H1 (cell line): ENCODE data around the gene ITLN1. TPM values are rescaled to one million over a fixed set of nuclear protein-coding genes. Genes with fewer than 3 reads are reported as not detected.

Experiments
- CTCF ChIA-PET: fragments of 300-600 bp; sonication (Branson Sonifier 250); formaldehyde crosslinking; loops from one replicate; lab custom pipeline; 2021; ENCODE audit not compliant: partially characterized antibody; lab: Charles Lee
- POLR2A ChIA-PET: fragments of 300-600 bp; sonication (Branson Sonifier 250); formaldehyde crosslinking; loops from one replicate; lab custom pipeline; 2021; ENCODE audit warnings: inconsistent platforms; ENCODE audit not compliant: partially characterized antibody; lab: Charles Lee
- DNase-seq, 2 experiments: peaks; one replicate each; pipeline versions ENCODE4 v3.0.0 to v3.0.0-alpha.2; 2010 to 2022; ENCODE audit warnings: low spot score in 2 of 2, low read depth in 1 of 2, mixed read lengths in 1 of 2
- FAIRE-seq: peaks from 2 replicates; lab custom pipeline; 2011; peaks lifted over from hg19 to GRCh38; lab: Jason Lieb, UNC
- H2AFZ ChIP-seq: 2 replicates; pipeline ENCODE4 v1.8.1; 2012; ENCODE audit warnings: low read length, inconsistent platforms
- H2AK5ac ChIP-seq: 2 replicates; pipeline ENCODE4 v1.6.1; 2013; ENCODE audit warnings: low read depth, low read length
- H2BK120ac ChIP-seq: replicated peaks from 2 replicates; pipeline ENCODE3; 2013; ENCODE audit warnings: low read depth, low read length, inconsistent platforms
- H2BK12ac ChIP-seq: 2 replicates; pipeline ENCODE4 v1.6.1; 2013; ENCODE audit warnings: low read depth, low read length
- H2BK15ac ChIP-seq: 2 replicates; pipeline ENCODE4 v1.6.1; 2013; ENCODE audit warnings: low read length
- H2BK20ac ChIP-seq: 2 replicates; pipeline ENCODE4 v1.6.1; 2013; ENCODE audit warnings: low read length
- H2BK5ac ChIP-seq: 2 replicates; pipeline ENCODE4 v1.6.1; 2013; ENCODE audit warnings: low read depth, low read length
- H3K14ac ChIP-seq: 2 replicates; pipeline ENCODE4 v1.6.1; 2013; ENCODE audit warnings: inconsistent platforms; ENCODE audit not compliant: insufficient read length
- H3K18ac ChIP-seq: 2 replicates; pipeline ENCODE4 v1.6.1; 2013; ENCODE audit warnings: low read length; ENCODE audit errors: extremely low read depth
- H3K23ac ChIP-seq: 2 replicates; pipeline ENCODE4 v1.6.1; 2013; ENCODE audit warnings: inconsistent platforms; ENCODE audit not compliant: insufficient read length
- H3K23me2 ChIP-seq: 2 replicates; pipeline ENCODE4 v1.6.1; 2013; ENCODE audit warnings: low read depth, low read length
- H3K27ac ChIP-seq: 2 replicates; pipeline ENCODE4 v1.6.1; 2011; ENCODE audit warnings: low read depth, low read length, inconsistent platforms
- H3K27me3 ChIP-seq, 4 experiments: replicated peaks in 1 of 4; 1 replicate in 1 of 4; 2 replicates in 3 of 4; pipeline versions ENCODE4 v1.6.1 to v1.8.1; 2011 to 2013; ENCODE audit warnings: low read length in 3 of 4, mild to moderate bottlenecking in 3 of 4, inconsistent platforms in 2 of 4, mixed read lengths in 2 of 4, moderate library complexity in 1 of 4; ENCODE audit not compliant: control insufficient read depth in 3 of 4, insufficient read depth in 3 of 4; ENCODE audit errors: extremely low read depth in 1 of 4
- H3K36me3 ChIP-seq, 4 experiments: 2 replicates each; pipeline versions ENCODE4 v1.6.1 to v1.8.1; 2011 to 2013; ENCODE audit warnings: mild to moderate bottlenecking in 4 of 4, low read length in 3 of 4, moderate library complexity in 2 of 4, control low read depth in 1 of 4, inconsistent platforms in 1 of 4; ENCODE audit not compliant: insufficient read depth in 4 of 4, control insufficient read depth in 2 of 4
- H3K4ac ChIP-seq: replicated peaks from 2 replicates; pipeline ENCODE3; 2013; ENCODE audit warnings: low read length, low read depth, mixed read lengths, inconsistent platforms; ENCODE audit not compliant: insufficient read length
- H3K4me1 ChIP-seq, 4 experiments: replicated peaks in 1 of 4; 1 replicate in 1 of 4; 2 replicates in 3 of 4; pipeline versions ENCODE4 v1.6.1 to v1.8.1; 2011 to 2013; ENCODE audit warnings: low read length in 3 of 4, inconsistent platforms in 2 of 4, mixed read lengths in 1 of 4; ENCODE audit not compliant: insufficient read depth in 4 of 4, control insufficient read depth in 3 of 4
- H3K4me2 ChIP-seq, 2 experiments: 2 replicates each; pipeline versions ENCODE4 v1.6.1 to v1.8.1; 2011 to 2013; ENCODE audit warnings: low read depth in 2 of 2, low read length in 2 of 2, control low read depth in 1 of 2, inconsistent platforms in 1 of 2, mild to moderate bottlenecking in 1 of 2; ENCODE audit not compliant: insufficient read depth in 1 of 2
- H3K4me3 ChIP-seq, 4 experiments: fragments of 200-600, 300-600 bp in 1 of 4; sonication (generic), shearing (Covaris generic), sonication (Bioruptor Twin) in 1 of 4; 2 replicates each; pipeline versions ENCODE4 v1.5.1 to v1.8.1; 2011 to 2016; ENCODE audit warnings: low read length in 4 of 4, low read depth in 3 of 4, control low read depth in 2 of 4, inconsistent platforms in 2 of 4, mild to moderate bottlenecking in 2 of 4, mixed read lengths in 1 of 4, moderate library complexity in 1 of 4; ENCODE audit not compliant: insufficient read depth in 2 of 4; ENCODE audit errors: extremely low read depth in 1 of 4
- H3K56ac ChIP-seq: replicated peaks from 2 replicates; pipeline ENCODE3; 2013; ENCODE audit warnings: low read depth, mild to moderate bottlenecking, mixed read lengths, low read length, inconsistent platforms; ENCODE audit not compliant: insufficient read length
- H3K79me1 ChIP-seq: 2 replicates; pipeline ENCODE4 v1.6.1; 2013; ENCODE audit warnings: low read depth, low read length, control low read depth
- H3K79me2 ChIP-seq, 2 experiments: 2 replicates each; pipeline versions ENCODE4 v1.6.1 to v1.8.1; 2012 to 2013; ENCODE audit warnings: low read length in 2 of 2, mild to moderate bottlenecking in 2 of 2, inconsistent platforms in 1 of 2; ENCODE audit not compliant: insufficient read depth in 2 of 2, control insufficient read depth in 1 of 2
- H3K9ac ChIP-seq, 4 experiments: replicated peaks in 1 of 4; 1 replicate in 1 of 4; 2 replicates in 3 of 4; pipeline versions ENCODE4 v1.6.1 to v1.8.1; 2011 to 2013; ENCODE audit warnings: low read depth in 3 of 4, low read length in 3 of 4, control low read depth in 2 of 4, mild to moderate bottlenecking in 2 of 4, moderate library complexity in 2 of 4, inconsistent platforms in 1 of 4; ENCODE audit errors: extremely low read depth in 1 of 4
- H3K9me3 ChIP-seq, 2 experiments: 2 replicates each; pipeline versions ENCODE4 v1.6.1 to v1.8.1; 2012 to 2013; ENCODE audit warnings: mild to moderate bottlenecking in 2 of 2, moderate library complexity in 2 of 2, control low read depth in 1 of 2, inconsistent platforms in 1 of 2, low read depth in 1 of 2, low read length in 1 of 2, mixed read lengths in 1 of 2; ENCODE audit not compliant: insufficient read depth in 2 of 2
- H4K20me1 ChIP-seq, 2 experiments: replicated peaks in 1 of 2; 2 replicates each; pipeline versions ENCODE3 to v1.8.1; 2011 to 2013; ENCODE audit warnings: inconsistent platforms in 2 of 2, low read length in 2 of 2, mild to moderate bottlenecking in 1 of 2; ENCODE audit not compliant: insufficient read depth in 2 of 2, control insufficient read depth in 1 of 2
- H4K5ac ChIP-seq: 2 replicates; pipeline ENCODE4 v1.6.1; 2013; ENCODE audit warnings: low read length, low read depth, mixed read lengths, inconsistent platforms; ENCODE audit not compliant: insufficient read length
- H4K8ac ChIP-seq: 2 replicates; pipeline ENCODE4 v1.8.0; 2013; ENCODE audit warnings: mild to moderate bottlenecking, moderate library complexity, low read length, inconsistent platforms; ENCODE audit not compliant: insufficient read depth; ENCODE audit errors: extremely low read depth
- H4K91ac ChIP-seq: replicated peaks from 2 replicates; pipeline ENCODE3; 2013; ENCODE audit warnings: low read length, mixed read lengths, inconsistent platforms; ENCODE audit not compliant: insufficient read length
- CBX5 ChIP-seq: fragments of 300-800, 300-1000 bp; sonication (generic); IDR thresholded peaks from 2 replicates; pipeline ENCODE4 v1.7.1; 2016; ENCODE audit warnings: antibody characterized with exemption, low read length, low read depth
- CHD2 ChIP-seq: IDR thresholded peaks from 2 replicates; pipeline ENCODE4 v1.6.1; 2012; ENCODE audit warnings: low read length, improper control_type of control experiment
- POU5F1 ChIP-seq: IDR thresholded peaks from 2 replicates; pipeline ENCODE4 v1.6.1; 2011; ENCODE audit warnings: low read depth, mild to moderate bottlenecking, low read length, moderate library complexity
- SAP30 ChIP-seq: fragments of 300-600 bp; sonication (generic); IDR thresholded peaks from 2 replicates; pipeline ENCODE4 v1.7.1; 2012; ENCODE audit warnings: low read length, moderate library complexity, mild to moderate bottlenecking, inconsistent platforms; ENCODE audit not compliant: insufficient read depth, insufficient replicate concordance
- SP1 ChIP-seq: IDR thresholded peaks from 2 replicates; pipeline ENCODE4 v1.6.1; 2011; ENCODE audit warnings: low read depth, low read length
- TBP ChIP-seq: IDR thresholded peaks from 2 replicates; pipeline ENCODE4 v1.6.1; 2011; ENCODE audit warnings: low read depth, low read length, improper control_type of control experiment
- WGBS, 2 experiments: shearing (Covaris generic) in 1 of 2; methylation state at CpG; one replicate each; pipeline versions ENCODE4 v1.1.6 to v1.1.7; 2013 to 2015; ENCODE audit warnings: low lambda C conversion rate in 2 of 2, mixed read lengths in 2 of 2, inconsistent platforms in 1 of 2, low coverage in 1 of 2, missing lambda C conversion rate in 1 of 2; ENCODE audit not compliant: insufficient replicate concordance in 2 of 2, insufficient coverage in 1 of 2, insufficient read length in 1 of 2; ENCODE audit errors: extremely low coverage in 1 of 2, missing lambda C conversion rate in 1 of 2; 5-methylcytosine and 5-hydroxymethylcytosine counted together
- polyA plus RNA-seq, 7 experiments: library from polyadenylated mRNA; depleted of rRNA in 3 of 7; stranded (reverse) in 5 of 7; unstranded in 2 of 7; fragments of >200 nt in 5 of 7; fragments of 200-250 nt in 2 of 7; gene quantifications; 1 replicate in 5 of 7; 2 replicates in 1 of 7; 4 replicates in 1 of 7; pipeline versions ENCODE4 v1.2.1 to v1.2.3, GENCODE V29; 2011 to 2013; ENCODE audit warnings: missing spikeins in 2 of 7, mixed read lengths in 2 of 7
- total RNA-seq: library from RNA; stranded (reverse); fragmentation: NEBNext Ultra II Directional; extraction: Animal tissue kit (Norgen Biotek cat#: 25700); gene quantifications from 2 replicates; pipeline ENCODE4 v1.2.1, GENCODE V29; 2021

The ITLN1 gene
- total and polyA plus RNA-seq, 2 of the 8 experiments (the other 6 are each of a cell fraction or from before 2014, with no cell fraction given): not detected

- Histone ChIP-seq H2BK12ac (no peak overlapping the region), H3K4ac (no peak overlapping the region), H3K79me1 (no peaks in the 10 kb centered on the region), H4K8ac (no peak overlapping the region), H2BK15ac (no peak overlapping the region), H3K4me2 (no peak overlapping the region), H2AFZ (no peak overlapping the region), H3K23ac (no peak overlapping the region), H3K14ac (no peak overlapping the region), H3K9me3 (no peaks in the 10 kb centered on the region), H3K27ac (no peak overlapping the region), H4K20me1 (no peaks in the 10 kb centered on the region), H3K18ac (no peak overlapping the region), H3K79me2 (no peaks in the 10 kb centered on the region), H3K9ac (no peak overlapping the region), H3K36me3 (no peaks in the 10 kb centered on the region), H3K23me2 (no peaks in the 10 kb centered on the region), H4K91ac (no peak overlapping the region), H3K27me3 (no peaks in the 10 kb centered on the region), H2BK120ac (no peak overlapping the region), H3K4me3 (no peak overlapping the region), H2AK5ac (no peak overlapping the region), H2BK20ac (no peak overlapping the region), H3K4me1 (peaks cover 0 to 4% (median 0%) of the 10 kb centered on the region in 4 experiments; a peak in 1 of 7 replicates), H3K56ac (no peak overlapping the region), H2BK5ac (no peak overlapping the region), H4K5ac (no peak overlapping the region)
- TF ChIP-seq TBP (no peak), CHD2 (no peak), POU5F1 (no peak), SAP30 (no peak), SP1 (no peak), CBX5 (no peak)
- FAIRE-seq: no peak
- POLR2A ChIA-PET: no interaction called here
- no peak for DNase-seq
- 88% methylated on average over 2 of the region's 2 CpGs; no CpG with 5 or more reads in 1 of the 2 experiments for WGBS, 2 experiments
- CTCF ChIA-PET: interaction anchor here (2.1 to 3.1 kb wide), 2 partner anchors 32 to 37 kb away, joined by 7 to 12 read pairs; partner anchors contain the start of genes ITLN1 and ITLN2
Measured at GRCh38 chr1:160916666-160917065, 31.7 kb upstream of the ITLN1 start.
